Right ventricle myocardium superior (tissue), 1 donor: ENCODE measurements around the gene HADHA. TPM values are rescaled to one million over a fixed set of nuclear protein-coding genes. Genes with fewer than 3 reads are reported as not detected.
A peak's percentile ranks its signal among the peaks of the same experiment; 100 is the strongest.

ENCODE experiments used
- ATAC-seq: fragments of 200-7000 bp; cut with Tn5 transposase; one replicate; pipeline ENCODE4 v1.9.1; 2020; ENCODE audit warnings: mild to moderate bottlenecking; ENCODE audit not compliant: poor library complexity
- DNase-seq: peaks from one replicate; pipeline ENCODE4 v3.0.0-alpha.2; 2020
- intact Hi-C: fragments of 100-400 bp; cut with DNase I; formaldehyde crosslinking; loops from one replicate; pipeline ENCODE4 v1.11.2; 2022
- total RNA-seq: library from RNA; stranded (reverse); fragmentation: NEBNext Ultra II Directional; extraction: Animal tissue kit (Norgen Biotek cat#: 25700); gene quantifications from one replicate; pipeline ENCODE4 v1.2.1, GENCODE V29; 2021
- donor health status: DM: no; HTN: yes; CAD: no; lungs with severe emphysema.

The HADHA gene
- total RNA-seq, 1 donor from 2014 or later: 766 TPM

- no peak for ATAC-seq
- intact Hi-C loops: no loop called here
- no peak for DNase-seq
Observed at GRCh38 chr2:26202981-26203490, 41.4 kb downstream of the HADHA start.

- ATAC-seq: no peak
- no peak for DNase-seq
- intact Hi-C loops: no loop called here
Observed at GRCh38 chr2:26197516-26197915, 46.9 kb downstream of the HADHA start.

GRCh38 chr2:26196683-26197418 is 47.6 kb downstream of the HADHA start:
- intact Hi-C loops: no loop called here
- DNase-seq: no peak
- peak; percentile 38 for ATAC-seq

- intact Hi-C loops: no loop called here
- no peak for ATAC-seq
- DNase-seq: no peak
Observed at GRCh38 chr2:26195040-26195984, 49.1 kb downstream of the HADHA start.

GRCh38 chr2:26193578-26194231 is 50.7 kb downstream of the HADHA start:
- intact Hi-C loops: no loop called here
- ATAC-seq (no peak), DNase-seq (no peak)

- no peak for DNase-seq
- intact Hi-C loops: no loop called here
- peak; percentile 18 for ATAC-seq
Observed at GRCh38 chr2:26191316-26192159, 52.9 kb downstream of the HADHA start.

GRCh38 chr2:26190369-26190768 is 54.1 kb downstream of the HADHA start:
- DNase-seq: no peak
- no peak for ATAC-seq
- intact Hi-C loops: no loop called here

GRCh38 chr2:26189751-26190150 is 54.7 kb downstream of the HADHA start:
- ATAC-seq (peak; percentile 11), DNase-seq (no peak)
- intact Hi-C loops: no loop called here

- DNase-seq (no peak), ATAC-seq (no peak)
- intact Hi-C loops: no loop called here
Observed at GRCh38 chr2:26189123-26189522, 55.3 kb downstream of the HADHA start.

GRCh38 chr2:26187537-26188104 is 56.8 kb downstream of the HADHA start:
- ATAC-seq (no peak), DNase-seq (no peak)
- intact Hi-C loops: no loop called here

GRCh38 chr2:26187114-26187513 is 57.3 kb downstream of the HADHA start:
- no peak for DNase-seq
- ATAC-seq: no peak
- intact Hi-C loops: no loop called here

- no peak for DNase-seq
Observed at GRCh38 chr2:26185954-26186770, 58.3 kb downstream of the HADHA start.

GRCh38 chr2:26185304-26185928 is 59.0 kb downstream of the HADHA start:
- no peak for ATAC-seq
- DNase-seq: no peak
- intact Hi-C loops: no loop called here

More at GRCh38 chr2:26185954-26186770, 58.3 kb downstream of the HADHA start:
- intact Hi-C loops: no loop called here
- ATAC-seq: no peak

- ATAC-seq (peak; percentile 90), DNase-seq (peak; percentile 93)
- intact Hi-C loops: no loop called here
Observed at GRCh38 chr2:26184555-26185303, 59.7 kb downstream of the HADHA start.

- DNase-seq: no peak
- ATAC-seq: no peak
- intact Hi-C loops: no loop called here
Observed at GRCh38 chr2:26184121-26184520, 60.3 kb downstream of the HADHA start.
